ENCODE data around the gene VPS8.
"Not testable (repeated sequence)": the region's sequence is repeated elsewhere in the genome, so short reads cannot be mapped to it uniquely, and the experiment has no call there.

Gene VPS8

GRCh38 chr3:184864000-184864399 lies 52.0 kb downstream of the VPS8 start:
- DNase-seq (ENCODE audit: low spot score) = no peak

GRCh38 chr3:184868477-184868876 lies 56.5 kb downstream of the VPS8 start:
- DNase-seq (ENCODE audit: low spot score) = no peak

DNA sequence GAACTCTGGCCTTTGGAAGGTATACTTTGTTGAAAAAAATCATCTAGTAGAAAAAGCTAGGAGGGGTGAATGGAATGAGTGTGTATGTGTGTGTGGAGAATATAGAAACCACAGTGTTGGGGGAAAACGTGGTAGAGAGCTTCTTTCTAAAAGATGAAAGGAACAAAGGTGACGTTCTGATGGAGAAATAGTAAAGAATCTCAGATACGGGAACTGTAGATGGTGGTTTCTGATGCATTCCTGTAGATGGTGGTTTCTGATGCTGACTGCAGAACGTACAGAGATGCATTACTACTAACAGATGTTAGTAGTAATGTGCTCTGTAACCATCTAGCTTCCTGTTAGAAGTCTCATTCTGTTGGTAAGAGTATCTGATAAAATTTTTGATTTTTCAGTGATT lies 60.2 kb downstream of the VPS8 start:
- DNase-seq (ENCODE audit: low spot score) = no peak

DNA sequence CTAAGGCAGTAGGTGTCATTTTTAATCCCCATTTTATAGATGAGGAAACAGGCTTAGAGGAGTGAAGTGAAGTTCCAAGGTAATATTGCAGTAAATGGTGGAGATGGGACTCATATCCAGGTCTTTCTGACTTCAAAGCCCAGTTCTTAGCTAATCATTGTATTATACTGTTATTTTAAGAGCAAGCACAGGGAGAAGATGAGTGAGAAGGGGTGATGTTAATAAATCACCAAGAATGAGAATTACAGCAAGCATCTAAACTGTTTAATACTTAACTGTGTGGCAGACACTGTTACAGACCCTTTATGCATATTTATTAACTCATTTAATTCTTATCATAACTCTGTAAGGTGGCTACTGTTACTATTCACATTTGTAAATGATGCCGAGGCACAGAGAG lies 61.2 kb downstream of the VPS8 start:
- no peak for DNase-seq (ENCODE audit: low spot score)

GRCh38 chr3:184874709-184875644 lies 63.0 kb downstream of the VPS8 start:
- DNase-seq (ENCODE audit: low spot score) = peak; percentile 11

DNA sequence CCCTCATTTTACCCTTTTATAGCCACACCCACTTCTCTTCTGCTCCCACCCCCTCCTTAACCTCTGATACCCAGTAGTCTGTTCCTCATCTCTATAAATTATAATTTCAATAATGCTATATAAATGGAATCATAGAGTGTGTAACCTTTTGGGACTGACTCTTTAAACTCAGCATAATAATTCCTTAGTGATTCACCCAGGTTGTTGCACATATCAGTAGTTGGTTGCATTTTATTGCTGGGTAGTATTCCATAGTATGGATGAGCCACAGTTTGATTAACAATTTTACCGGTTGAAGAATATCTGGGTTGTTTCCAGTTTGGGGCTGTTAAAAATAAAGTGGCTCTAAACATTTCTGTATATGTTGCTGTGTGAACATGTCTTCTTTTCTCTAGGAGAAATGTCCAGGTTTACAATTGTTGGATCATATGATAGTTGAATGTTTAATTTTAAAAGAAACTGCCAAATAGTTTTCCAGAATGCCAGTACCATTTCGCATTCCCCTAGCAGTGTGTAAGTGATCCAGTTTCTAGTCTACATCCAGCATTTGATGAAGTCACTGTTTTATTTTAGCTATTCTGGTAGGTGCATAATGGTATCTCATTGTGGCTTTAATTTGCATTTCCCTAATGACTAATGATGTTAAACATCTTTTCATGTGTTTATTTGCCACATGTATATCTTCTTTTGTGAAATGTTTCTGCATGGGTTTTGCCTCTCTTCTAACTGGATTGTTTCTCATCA lies 68.5 kb downstream of the VPS8 start:
- no peak for DNase-seq (ENCODE audit: low spot score)

DNA sequence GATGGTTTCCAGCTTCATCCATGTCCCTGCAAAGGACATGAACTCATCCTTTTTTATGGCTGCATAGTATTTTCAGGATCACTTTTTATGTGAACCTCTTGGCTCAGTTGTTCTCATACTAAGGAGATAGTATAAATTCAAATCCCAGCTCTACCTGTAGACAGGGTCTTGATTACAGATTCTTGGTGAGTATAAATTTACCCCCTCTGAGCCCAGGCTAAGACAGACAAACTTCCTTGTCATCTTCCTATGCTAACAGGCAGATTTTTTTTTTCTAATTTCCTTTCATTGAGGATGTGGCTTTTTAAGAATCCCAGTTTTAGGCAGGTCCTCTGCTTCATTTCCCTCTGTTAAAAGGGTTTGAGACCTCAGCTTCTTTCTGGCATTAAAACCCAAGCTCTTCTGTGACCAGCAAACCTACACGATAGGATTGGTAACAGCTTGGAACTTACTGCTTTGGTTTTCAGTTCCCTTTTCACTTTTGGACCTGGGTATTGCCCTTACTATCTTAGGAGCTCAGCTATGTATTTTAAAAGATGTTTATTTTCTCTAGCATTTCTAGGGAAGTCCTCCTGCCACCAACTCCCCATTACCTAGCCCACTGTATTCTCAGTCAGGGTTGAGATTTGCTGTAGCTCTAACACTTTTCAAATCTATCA lies 72.5 kb downstream of the VPS8 start:
- no peak for DNase-seq (ENCODE audit: low spot score)

- no peak for DNase-seq (ENCODE audit: low spot score)
These were observed 73.1 kb downstream of the VPS8 start for GRCh38 chr3:184885112-184885511.

DNA sequence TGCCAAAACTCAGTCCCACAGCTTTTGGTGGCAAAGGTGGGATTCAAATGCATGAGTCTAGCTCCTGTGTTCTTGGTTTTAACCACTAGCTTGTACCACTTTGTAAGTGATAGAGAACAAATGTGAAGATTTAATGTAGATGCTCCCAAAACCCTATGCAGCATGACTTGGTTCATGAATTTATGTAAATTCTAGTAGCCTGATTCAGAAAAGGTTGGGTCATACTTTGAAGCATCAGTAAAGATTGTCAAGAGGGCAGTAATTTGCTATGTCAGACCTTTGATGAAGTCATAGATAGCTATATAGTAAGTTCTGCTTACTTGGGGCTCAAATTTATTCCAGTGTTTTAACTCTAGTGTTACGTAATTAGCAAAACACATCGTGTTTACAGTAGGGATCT lies 75.6 kb downstream of the VPS8 start:
- no peak for DNase-seq (ENCODE audit: low spot score)

DNA sequence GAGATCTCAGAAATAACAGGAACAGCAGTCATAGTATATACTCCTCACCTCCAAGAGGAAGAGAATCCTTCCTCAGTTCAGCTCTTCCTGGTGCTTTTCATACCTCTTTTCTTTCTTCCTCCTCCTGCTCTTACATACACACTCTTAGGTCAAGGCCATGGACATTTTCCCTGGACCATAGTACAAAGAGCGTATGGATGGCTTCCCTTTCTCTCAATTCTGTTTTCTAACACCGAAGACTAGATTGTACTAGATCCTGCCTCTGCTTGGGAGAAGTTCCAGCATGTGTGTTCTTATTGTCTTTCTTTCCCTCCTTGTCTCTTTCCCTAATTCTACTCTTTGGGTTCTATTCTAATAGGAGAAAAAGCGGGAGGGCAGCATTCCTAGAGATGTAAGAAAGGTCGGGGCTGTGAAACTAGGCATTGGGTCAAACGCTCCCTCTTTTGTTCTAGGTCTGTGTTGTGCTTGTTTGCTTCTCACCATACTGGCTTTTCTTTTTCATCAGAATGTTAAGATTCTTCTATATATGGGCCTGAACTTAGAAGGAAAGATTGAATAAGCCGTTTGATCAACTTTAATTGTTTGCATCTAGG lies 77.4 kb downstream of the VPS8 start:
- DNase-seq (ENCODE audit: low spot score) = no peak

GRCh38 chr3:184894051-184894450 lies 82.1 kb downstream of the VPS8 start:
- no peak for DNase-seq (ENCODE audit: low spot score)

DNA sequence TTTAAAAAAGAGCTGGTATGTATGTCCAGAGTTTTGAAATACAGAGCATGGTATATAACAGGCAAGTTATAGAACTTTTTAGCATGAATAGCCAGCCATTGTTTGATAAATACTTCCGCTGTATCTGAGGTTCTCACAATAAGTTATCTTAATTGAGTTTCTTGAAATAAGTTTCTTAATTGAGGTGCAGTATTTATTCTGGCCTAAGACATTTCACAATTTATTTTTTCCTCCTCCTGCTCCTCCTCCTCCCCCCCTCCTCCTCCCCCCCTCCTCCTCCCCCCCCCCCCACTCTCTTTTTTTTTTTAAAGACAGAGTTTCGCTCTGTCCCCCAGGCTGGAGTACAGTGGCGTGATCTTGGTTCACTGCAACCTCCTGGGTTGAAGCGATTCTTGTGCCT lies 83.4 kb downstream of the VPS8 start:
- DNase-seq (ENCODE audit: low spot score) = no peak

DNA sequence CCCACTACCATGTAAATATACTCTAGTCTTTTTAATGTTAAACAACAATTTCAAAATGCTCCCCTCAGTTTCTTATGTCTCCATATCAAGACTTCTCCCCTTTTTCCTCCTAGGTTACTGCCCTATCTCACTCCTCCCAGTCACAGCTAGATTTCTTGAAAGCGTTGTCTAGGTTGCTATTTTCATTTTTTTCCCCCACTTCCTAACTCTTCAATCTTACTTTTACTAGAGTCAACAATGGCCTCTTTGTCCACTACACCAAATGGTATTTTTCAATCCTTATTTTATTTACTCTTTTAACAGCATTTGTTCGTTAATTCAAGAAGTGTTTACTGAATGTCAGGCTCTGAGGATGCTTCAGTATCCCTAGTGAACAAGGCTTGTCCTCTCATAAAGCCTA lies 84.4 kb downstream of the VPS8 start:
- no peak for DNase-seq (ENCODE audit: low spot score)

- no peak for DNase-seq (ENCODE audit: low spot score)
These were observed 88.1 kb downstream of the VPS8 start for GRCh38 chr3:184899953-184900595.

DNA sequence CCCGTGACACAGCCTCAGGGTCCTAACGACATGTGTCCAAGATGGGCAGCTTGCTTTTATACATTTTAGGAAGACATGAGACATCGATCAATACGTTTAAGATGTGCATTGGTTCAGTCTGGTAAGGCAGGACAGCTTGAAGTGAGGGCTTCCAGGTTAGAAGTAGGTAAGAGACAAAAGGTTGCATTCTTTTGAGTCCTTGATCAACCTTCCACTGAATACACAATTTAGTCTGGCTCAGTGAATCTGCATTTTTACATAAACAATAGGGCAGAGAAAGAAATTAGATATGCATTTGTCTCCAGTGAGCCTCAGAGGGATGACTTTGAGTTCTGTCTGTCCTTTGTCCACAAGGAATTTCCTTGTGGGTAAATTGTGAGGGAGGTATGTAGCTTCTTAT lies 95.1 kb downstream of the VPS8 start:
- not testable (repeated sequence) for DNase-seq (ENCODE audit: low spot score)

DNA sequence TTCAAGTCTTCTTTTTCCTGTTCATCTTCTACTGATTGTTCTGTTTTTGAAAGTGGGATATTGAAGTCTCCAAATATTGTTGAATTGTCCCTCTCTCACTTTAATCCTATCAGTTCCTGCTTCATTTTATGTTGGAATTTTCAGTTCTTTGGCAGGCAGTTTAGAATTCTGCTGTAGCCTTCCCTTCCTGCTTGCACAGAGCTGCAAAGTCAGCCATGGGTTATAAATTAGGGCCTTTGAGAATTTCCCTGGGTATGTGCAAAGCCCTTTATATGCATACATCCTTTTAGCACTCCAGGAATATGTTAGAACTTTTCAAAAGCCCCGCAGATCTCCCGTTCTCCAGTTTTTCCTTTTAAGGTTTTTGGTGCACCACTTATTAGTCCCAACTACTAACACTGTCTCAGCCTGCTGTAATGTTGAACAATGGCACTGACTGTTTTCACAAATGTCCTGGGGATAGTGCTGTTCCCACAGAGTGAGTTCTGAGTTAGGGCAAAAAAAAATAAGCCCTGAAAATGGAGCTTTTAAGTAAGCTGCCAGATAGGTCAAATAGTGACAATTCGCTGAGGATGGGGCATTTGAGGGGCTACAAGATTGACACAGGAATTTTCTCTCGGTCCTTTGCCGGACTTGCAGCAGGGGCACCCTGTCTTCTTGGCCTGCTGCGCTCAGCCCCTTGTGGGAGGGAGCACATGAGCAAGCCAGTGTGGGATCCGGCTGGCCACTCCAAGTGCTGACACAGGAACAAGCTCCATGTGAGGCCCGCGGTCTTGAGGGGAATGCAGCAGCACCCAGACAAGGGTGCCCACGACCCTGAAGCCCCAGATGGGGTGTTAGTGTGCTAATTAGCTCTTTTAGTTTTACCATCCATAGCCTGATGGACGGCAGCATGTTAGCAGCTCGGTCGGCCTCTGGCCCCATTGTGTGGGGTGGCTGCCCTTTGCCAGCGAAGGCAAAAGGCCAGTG lies 96.0 kb downstream of the VPS8 start:
- DNase-seq (ENCODE audit: low spot score) = peak; percentile 78

DNA sequence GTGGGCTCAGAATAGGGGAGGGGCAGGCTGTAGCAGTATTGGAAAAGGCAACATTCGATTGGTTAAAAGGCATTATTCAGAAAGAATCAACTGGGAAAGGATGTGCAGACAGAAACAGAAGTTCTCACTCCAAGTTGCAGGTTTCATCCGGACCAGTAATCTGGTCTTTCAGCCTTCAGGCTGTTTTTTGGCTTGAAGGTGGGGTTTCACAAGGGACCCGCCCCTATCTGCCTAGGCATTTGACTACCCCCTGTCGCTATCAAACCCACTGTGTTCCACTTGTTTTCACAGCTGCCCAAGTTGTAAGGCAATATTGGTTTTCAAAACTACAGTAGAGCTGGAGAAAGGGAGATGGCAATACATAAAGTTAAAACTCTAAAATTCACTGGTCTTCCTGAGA lies 96.9 kb downstream of the VPS8 start:
- no peak for DNase-seq (ENCODE audit: low spot score)

- DNase-seq (ENCODE audit: low spot score) = no peak
These were observed 98.7 kb downstream of the VPS8 start for GRCh38 chr3:184910664-184911063.

DNA sequence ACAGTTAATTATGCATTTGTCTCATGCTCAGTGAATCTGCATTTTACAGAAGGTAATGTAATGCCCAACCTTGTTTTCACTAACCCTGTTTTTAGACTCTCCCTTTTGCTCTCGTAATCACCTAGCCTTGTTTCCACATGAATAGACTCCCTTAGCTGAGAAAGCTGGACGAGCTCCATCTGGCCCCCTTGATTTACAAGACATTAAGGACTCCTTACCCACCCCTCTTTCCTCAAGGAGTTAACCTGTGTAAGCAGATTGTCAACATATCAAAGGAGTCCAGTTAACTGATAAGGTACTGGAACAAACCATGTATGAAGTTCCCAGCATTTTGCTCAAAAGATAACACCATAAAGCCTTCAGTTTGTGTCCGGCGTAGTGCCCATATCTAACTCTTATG lies 99.6 kb downstream of the VPS8 start:
- no peak for DNase-seq (ENCODE audit: low spot score)

DNA sequence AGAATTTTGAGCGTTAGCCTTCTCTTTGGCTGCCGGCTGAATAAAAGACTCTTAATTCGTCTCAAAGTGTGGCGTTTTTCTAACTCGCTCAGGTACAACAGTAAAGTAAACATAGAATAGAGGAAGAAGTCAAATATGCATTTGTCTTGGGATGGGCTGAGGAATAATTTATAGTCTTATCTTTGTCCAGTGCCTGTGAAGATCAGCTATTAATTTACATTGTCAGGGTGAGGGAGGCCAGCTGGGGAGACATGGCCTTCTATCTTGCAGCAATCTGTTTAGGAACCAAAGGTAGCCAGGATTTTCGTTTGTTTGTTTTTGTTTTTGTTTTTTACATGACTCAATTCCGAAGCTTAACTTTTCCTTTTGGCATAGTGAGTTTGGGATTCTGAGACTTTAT lies 100.2 kb downstream of the VPS8 start:
- DNase-seq (ENCODE audit: low spot score) = no peak

- no peak for DNase-seq (ENCODE audit: low spot score)
These were observed 102.7 kb downstream of the VPS8 start for GRCh38 chr3:184914628-184915027.

Measured in globus pallidus (tissue), 1 donor.